Body of pancreas (tissue), 4 donors: Measurements from ENCODE around the gene RCAN2.

Experiments used
- POLR2A ChIP-seq, 3 donors: fragments of 450-650 bp; IDR thresholded peaks; one replicate each; pipeline ENCODE4 v1.6.1; 2016; ENCODE audit warnings: antibody characterized with exemption in 3 of 3, mild to moderate bottlenecking in 2 of 3
- TF ChIP-seq, protein P1 (sequence below), 7 experiments: fragments of 450-650 bp in 4 of 7; fragments of 200-600 bp in 3 of 7; sonication (generic) in 3 of 7; IDR thresholded peaks; one replicate each; pipeline ENCODE4 v1.5.1; 2016 to 2019; ENCODE audit warnings: antibody characterized with exemption in 7 of 7

DNA sequence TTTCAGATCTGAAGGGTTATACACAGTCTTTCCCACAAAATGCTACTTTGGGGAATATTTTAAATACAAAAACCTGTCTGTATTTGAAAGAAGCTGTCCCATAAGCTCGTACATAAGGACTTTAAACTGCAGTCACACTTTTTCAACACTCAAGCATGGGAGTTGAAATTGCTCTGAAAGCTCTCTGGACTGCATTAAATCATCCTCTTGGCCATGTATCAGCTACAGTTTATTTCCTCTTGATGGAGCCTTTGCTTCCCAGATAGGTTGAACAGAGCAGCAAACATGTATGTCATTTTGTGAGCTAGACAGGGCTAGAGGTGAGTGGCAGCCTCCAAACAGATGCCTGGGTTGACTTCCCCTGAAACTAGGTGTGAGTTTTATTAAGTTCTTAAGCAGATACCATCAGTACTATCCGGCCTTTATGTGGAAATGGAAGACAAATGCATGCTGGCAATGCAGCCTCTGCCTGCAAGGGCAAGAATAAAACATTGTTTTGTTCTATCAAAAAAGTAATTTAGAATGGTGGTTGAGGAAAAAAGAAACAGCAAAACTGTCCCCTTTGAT is 214.6 kb downstream of the RCAN2 start:
- TF ChIP-seq, protein P1, sequence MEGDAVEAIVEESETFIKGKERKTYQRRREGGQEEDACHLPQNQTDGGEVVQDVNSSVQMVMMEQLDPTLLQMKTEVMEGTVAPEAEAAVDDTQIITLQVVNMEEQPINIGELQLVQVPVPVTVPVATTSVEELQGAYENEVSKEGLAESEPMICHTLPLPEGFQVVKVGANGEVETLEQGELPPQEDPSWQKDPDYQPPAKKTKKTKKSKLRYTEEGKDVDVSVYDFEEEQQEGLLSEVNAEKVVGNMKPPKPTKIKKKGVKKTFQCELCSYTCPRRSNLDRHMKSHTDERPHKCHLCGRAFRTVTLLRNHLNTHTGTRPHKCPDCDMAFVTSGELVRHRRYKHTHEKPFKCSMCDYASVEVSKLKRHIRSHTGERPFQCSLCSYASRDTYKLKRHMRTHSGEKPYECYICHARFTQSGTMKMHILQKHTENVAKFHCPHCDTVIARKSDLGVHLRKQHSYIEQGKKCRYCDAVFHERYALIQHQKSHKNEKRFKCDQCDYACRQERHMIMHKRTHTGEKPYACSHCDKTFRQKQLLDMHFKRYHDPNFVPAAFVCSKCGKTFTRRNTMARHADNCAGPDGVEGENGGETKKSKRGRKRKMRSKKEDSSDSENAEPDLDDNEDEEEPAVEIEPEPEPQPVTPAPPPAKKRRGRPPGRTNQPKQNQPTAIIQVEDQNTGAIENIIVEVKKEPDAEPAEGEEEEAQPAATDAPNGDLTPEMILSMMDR (IDR thresholded peaks at IDR 0.05), result no peak
- no peak for TF ChIP-seq POLR2A (IDR thresholded peaks at IDR 0.05)
